LNCAP (cell line): ENCODE results near the gene LRRC40.

Experiments used
- TF ChIP-seq, protein P1 (sequence below): fragments of 450-650 bp; IDR thresholded peaks from 2 replicates; pipeline ENCODE4 v1.5.1; 2017; ENCODE audit warnings: mild to moderate bottlenecking

The LRRC40 gene

GRCh38 chr1:70210820-70211219 is 5.4 kb upstream of the LRRC40 start:
- TF ChIP-seq, protein P1, sequence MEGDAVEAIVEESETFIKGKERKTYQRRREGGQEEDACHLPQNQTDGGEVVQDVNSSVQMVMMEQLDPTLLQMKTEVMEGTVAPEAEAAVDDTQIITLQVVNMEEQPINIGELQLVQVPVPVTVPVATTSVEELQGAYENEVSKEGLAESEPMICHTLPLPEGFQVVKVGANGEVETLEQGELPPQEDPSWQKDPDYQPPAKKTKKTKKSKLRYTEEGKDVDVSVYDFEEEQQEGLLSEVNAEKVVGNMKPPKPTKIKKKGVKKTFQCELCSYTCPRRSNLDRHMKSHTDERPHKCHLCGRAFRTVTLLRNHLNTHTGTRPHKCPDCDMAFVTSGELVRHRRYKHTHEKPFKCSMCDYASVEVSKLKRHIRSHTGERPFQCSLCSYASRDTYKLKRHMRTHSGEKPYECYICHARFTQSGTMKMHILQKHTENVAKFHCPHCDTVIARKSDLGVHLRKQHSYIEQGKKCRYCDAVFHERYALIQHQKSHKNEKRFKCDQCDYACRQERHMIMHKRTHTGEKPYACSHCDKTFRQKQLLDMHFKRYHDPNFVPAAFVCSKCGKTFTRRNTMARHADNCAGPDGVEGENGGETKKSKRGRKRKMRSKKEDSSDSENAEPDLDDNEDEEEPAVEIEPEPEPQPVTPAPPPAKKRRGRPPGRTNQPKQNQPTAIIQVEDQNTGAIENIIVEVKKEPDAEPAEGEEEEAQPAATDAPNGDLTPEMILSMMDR, result no peak

DNA sequence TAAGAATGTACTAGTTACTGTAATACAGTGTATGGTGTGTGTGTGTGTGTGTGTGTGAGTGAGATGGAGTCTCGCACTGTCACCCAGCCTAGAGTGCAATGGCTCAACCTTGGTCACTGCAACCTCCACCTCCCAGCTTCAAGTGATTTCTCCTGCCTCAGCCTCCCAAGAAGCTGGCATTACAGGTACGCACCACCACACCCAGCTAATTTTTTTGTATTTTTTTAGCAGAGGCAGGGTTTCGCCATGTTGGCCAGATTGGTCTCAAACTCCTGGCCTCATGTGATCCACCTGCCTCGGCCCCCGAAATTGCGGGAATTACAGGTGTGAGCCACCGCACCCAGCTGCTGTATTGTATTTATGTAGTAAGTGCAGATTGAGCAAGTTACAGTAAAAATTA is 2.9 kb upstream of the LRRC40 start:
- TF ChIP-seq, protein P1, result no peak

DNA sequence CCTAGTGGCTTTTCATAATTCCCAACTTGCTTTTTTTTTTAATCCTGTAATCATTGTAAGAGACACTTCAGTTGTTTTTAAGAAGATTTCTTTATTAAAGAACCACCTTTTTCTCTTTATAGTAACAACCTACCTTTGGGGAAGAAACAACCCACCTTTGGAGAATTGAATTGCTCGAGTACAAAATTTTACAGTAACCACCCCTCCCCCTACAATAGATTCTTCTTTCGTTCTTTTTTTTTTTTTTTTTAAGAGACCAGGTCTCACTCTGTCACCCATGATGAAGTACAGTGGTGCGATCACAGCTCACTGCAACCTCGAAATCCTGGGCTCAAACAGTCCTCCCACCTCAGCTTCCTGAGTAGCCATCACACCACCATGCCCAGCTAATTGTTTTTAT is 2.1 kb upstream of the LRRC40 start:
- TF ChIP-seq, protein P1, result no peak

DNA sequence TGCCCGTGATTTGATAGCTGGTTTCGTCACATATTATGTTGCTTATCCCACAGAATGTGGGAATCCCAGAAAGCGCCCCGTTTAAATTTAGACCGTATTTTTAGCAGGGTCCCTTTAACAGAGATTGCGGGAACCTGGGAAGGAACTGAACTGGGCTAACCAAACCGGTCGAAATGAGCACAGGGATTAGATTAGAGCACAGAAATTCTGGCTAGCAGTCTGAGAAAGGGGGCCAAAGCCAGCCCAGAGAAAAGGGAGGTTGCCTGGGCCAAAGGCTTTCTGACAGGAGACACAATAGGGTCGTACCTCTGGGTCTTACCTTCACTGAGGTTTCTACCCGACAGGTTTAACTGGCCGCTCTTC is 327 bp downstream of the LRRC40 start:
- TF ChIP-seq, protein P1, result no peak

GRCh38 chr1:70204600-70204999 is 779 bp downstream of the LRRC40 start:
- TF ChIP-seq, protein P1, result no peak

- TF ChIP-seq, protein P1, result no peak
Observed at GRCh38 chr1:70204139-70204538, 1.2 kb downstream of the LRRC40 start.

GRCh38 chr1:70202173-70202758 is 3.1 kb downstream of the LRRC40 start:
- TF ChIP-seq, protein P1, result no peak

DNA sequence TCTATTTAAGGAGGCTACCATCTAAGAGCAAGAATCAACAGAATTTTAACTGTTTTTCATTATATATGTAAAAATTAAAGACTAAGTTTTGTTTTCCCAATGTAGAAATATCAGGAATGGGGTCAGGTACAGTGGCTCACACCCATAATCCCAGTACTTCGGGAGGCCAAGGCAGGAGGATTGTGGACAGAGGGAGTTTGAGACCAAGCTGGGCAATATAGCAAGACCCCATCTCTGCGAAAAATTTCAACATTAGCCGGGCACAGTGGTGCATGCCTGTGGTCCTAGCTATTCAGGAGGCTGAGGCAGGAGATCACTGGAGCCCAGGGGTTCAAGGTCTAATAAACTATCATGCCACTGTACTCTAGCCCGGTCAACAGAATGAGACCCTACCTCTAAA is 5.3 kb downstream of the LRRC40 start:
- TF ChIP-seq, protein P1, result no peak
